SK-N-MC (cell line): ENCODE results near the gene NRCAM.

ENCODE experiments used
- EZH2 ChIP-seq: fragments of 200-600 bp; sonication (generic); IDR thresholded peaks from one replicate; pipeline ENCODE4 v1.6.1; 2017; ENCODE audit warnings: antibody characterized with exemption
- FOXP2 ChIP-seq: optimal IDR thresholded peaks from 2 replicates; pipeline ENCODE3; 2011; ENCODE audit warnings: mild to moderate bottlenecking, moderate library complexity; ENCODE audit not compliant: insufficient read depth; ENCODE audit errors: extremely low read length, control extremely low read depth
- POLR2AphosphoS5 ChIP-seq: IDR thresholded peaks from 2 replicates; pipeline ENCODE4 v1.6.1; 2012; ENCODE audit warnings: mild to moderate bottlenecking, low read depth, low read length, borderline replicate concordance

- TF ChIP-seq POLR2AphosphoS5 (no peak), EZH2 (no peak), FOXP2 (no peak)
These were observed 163.7 kb downstream of the NRCAM start for GRCh38 chr7:108292541-108292940.
